ENCODE results near the gene RADX.

DNA sequence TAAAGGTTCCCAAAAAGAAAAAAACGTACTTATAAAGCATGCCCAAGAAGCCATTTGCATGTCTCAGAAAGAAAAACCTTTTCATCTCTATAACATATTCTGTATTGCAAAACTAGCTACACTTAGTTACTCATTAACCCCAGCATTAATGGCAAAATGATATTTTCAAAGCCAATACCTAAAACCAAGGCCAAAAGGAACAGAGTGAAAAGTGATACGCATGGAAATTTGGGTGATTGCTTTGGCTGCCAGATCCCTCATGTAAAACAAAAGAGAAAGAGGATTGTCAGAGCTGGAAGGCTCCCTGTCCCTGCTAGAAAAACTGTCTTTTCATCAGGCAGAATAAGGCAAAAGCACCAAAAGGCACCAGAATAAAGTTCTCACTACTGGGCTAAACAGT lies 46.8 kb upstream of the RADX start:
- TF ChIP-seq, protein P1, sequence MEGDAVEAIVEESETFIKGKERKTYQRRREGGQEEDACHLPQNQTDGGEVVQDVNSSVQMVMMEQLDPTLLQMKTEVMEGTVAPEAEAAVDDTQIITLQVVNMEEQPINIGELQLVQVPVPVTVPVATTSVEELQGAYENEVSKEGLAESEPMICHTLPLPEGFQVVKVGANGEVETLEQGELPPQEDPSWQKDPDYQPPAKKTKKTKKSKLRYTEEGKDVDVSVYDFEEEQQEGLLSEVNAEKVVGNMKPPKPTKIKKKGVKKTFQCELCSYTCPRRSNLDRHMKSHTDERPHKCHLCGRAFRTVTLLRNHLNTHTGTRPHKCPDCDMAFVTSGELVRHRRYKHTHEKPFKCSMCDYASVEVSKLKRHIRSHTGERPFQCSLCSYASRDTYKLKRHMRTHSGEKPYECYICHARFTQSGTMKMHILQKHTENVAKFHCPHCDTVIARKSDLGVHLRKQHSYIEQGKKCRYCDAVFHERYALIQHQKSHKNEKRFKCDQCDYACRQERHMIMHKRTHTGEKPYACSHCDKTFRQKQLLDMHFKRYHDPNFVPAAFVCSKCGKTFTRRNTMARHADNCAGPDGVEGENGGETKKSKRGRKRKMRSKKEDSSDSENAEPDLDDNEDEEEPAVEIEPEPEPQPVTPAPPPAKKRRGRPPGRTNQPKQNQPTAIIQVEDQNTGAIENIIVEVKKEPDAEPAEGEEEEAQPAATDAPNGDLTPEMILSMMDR (IDR thresholded peaks at IDR 0.05), result no peak
- no peak for TF ChIP-seq POLR2A (IDR thresholded peaks at IDR 0.05)

All from uterus (tissue), 2 donors.